Fibroblast of skin of left biceps (primary cell): Measurements from ENCODE around the gene CARD11.

Experiments used
- DNase-seq, 2 experiments: peaks; one replicate each; pipeline ENCODE4 v3.0.0-alpha.2; 2013; ENCODE audit warnings: low read depth in 2 of 2

Gene CARD11

GRCh38 chr7:2982401-2982800 lies 61.3 kb downstream of the CARD11 start:
- no peak for DNase-seq

GRCh38 chr7:2981103-2981480 lies 62.6 kb downstream of the CARD11 start:
- DNase-seq = no peak

- no peak for DNase-seq
Observed at GRCh38 chr7:2980401-2981102, 63.1 kb downstream of the CARD11 start.

- no peak for DNase-seq
Observed at GRCh38 chr7:2979951-2980350, 63.7 kb downstream of the CARD11 start.

- no peak for DNase-seq
Observed at GRCh38 chr7:2979201-2979631, 64.5 kb downstream of the CARD11 start.

DNA sequence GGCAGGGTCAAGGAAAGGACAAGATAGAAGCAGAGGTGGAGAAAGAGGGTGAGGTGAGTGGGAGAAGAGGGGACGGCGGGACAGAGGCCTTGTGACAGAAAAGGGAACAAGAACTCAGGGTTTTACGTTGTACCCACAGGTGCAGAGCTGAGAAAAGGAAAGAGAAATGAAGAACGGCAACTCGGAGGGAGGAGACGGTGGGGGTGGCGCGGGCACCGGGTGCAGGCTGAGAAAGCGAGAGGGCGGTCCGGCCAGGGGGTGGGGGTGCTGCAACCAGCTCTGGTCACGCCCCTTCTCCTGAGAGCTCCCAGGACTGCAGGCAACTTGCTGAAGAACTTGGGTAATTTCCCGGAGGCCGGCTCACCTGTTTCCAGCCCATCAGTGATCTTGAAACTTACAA lies 65.3 kb downstream of the CARD11 start:
- no peak for DNase-seq

- no peak for DNase-seq
Observed at GRCh38 chr7:2975821-2976371, 67.8 kb downstream of the CARD11 start.

DNA sequence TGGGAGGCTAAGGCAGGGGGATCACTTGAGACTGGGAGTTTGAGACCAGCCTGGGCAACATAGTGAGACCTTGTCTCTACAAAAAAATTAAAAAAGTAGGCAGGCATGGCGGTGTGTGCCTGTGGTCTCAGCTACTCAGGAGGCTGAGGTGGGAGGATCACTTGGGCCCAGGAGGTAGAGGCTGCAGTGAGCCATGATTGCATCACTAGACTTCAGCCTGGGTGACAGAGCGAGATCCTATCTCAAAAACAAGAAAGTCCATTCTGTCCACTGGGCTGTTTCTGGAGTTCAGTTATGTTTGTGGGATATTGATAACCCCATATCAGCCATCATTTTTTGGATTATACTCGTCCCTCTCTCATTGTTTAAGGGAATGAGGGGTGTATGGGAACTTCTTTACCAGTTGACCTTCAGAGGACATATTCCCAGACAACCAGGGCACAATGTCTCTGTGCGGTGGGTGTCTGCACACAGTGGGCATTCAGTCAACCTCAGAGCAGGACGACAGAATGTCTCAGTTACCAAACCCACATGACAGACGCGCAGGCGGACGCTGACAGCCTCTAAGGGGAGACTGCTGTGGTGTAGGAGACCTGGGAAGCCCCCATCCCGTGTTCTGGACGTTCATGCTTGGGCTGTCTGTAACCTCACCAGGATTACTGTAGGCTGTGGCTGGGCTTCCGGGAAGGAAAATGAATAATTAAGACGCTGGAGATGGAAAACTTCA lies 69.4 kb downstream of the CARD11 start:
- DNase-seq = no peak

- no peak for DNase-seq
Observed at GRCh38 chr7:2972835-2973161, 70.9 kb downstream of the CARD11 start.

DNA sequence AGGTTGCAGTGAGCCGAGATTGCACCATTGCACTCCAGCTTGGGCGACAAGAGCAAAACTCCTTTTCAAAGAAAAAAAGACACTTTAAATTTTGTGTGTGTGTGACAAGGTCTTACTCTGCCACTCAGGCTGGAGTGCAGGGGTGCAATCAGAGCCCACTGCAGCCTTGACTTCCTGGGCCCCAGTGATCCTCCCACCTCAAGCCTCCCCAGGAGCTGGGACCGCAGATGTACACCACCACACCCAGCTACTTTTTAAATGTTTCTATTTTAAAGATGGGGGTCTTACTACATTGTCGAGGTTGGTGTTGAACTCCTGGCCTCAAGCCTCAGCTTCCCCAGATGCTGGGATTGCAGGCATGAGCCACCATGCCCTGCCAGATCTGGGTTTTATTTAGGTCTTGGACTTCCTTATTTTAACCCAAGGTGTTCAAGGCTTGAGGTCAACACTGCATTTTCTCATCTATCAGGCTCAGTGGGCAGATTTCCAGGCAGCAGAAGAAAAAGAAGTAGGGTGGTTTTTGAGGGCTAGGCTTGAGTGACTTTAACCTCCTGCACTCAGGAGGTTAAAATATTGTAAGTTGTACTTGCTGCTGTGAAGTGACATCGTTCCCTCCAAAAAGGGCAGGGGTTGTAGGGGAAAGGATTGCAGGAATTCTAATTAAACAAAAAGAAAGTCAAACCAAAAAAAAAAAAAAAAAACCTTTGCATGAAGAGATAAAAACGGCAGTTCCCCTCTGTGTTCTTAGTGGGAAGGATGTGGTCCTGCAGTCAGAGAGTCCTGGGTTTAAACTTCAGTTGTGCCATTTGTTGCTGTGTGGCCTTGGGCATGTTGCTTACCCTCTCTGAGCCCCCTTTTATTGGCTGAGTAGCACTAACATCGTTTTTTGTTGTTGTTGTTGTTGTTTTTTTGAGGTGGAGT lies 71.5 kb downstream of the CARD11 start:
- no peak for DNase-seq

- no peak for DNase-seq
Observed at GRCh38 chr7:2970861-2971260, 72.8 kb downstream of the CARD11 start.

- DNase-seq = no peak
Observed at GRCh38 chr7:2970307-2970664, 73.4 kb downstream of the CARD11 start.

GRCh38 chr7:2969398-2970306 lies 74.0 kb downstream of the CARD11 start:
- DNase-seq = no peak

DNA sequence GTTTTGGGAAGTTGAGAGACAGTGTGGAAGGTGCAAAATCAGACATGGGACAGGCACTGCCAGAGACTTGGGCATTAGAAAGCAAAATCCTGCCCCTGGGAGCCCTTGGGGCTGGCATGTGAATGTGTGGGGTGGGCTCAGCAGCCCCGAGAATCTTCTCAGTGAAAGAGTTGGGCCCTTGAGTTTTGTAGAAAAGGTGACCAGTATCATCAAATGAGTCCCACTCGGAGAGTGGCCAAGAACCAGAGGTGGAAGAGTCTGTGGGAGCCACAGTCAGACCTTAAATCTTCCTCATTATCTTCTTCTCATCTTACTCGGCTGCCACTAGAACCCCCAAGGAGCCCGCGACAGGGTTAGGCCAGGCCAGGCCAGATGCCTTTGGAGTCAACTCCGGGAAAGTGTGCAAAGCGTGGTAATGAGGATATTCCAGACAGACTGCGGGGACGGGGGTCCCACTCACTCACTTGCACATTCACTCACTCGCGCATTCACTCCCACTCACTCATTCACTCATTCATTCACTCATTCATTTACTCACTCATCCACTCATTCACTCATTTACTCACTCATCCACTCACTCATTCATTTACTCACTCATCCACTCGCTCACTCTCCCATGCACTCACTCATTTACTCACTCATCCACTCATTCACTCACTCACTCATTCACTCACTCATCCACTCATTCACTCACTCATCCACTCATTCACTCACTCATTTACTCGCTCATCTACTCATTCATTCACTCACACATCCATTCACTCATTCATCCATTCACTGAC lies 74.9 kb downstream of the CARD11 start:
- DNase-seq = no peak

DNA sequence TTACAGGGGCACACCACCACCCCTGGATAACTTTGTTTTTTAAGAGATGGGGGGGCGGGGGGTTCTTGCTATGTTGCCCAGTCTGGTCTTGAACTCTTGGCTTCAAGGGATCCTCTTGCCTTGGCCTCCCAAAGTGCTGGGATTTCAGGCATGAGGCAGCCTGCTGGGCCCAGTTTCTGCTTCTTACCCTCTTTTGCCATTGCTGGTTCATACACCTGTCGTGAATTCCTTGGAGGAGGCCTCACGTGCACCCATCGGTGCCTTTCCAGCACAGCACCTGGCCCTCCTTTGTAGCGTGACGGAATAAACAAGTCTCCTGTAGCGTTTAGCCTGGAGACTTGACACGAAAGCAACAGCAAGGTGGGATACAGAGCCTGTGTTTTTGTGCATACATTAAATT lies 75.5 kb downstream of the CARD11 start:
- DNase-seq = no peak

DNA sequence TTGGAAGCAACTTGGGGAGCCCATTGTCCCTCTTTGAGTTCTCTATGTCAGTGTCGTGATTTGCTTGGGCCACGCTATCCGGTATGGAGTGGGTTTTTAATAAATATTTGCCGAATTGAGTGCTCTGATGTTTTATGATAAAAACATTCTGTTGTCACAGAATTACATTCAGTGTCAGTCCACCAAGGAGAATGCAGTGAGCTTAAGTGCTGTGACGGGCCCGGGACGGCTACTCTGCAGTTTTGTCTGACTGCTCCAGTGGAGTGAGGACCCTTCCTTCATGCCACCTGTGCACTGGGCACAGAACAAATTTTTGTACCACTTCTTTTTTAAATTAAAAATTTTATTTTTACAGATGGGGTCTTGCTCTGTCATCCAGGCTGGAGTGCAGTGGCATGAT lies 76.0 kb downstream of the CARD11 start:
- DNase-seq = no peak

DNA sequence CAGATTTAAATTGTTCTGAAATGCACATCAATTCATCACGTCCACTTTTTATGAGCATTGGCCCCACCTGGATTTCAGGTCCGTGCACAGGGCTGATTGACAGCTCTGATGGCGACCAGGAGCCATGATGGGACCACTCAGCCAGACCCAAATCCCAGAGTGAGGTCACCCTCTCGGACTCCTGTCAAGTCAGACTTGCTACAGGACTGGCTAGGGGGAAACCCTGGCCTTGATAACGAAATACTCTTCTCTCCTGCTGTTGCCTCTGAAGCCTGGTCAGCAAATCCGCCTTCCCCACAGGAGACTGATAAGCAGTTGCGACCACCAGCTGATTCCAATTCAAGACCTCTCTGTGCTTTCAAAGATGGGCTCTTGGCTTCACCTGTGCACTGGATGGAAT lies 76.4 kb downstream of the CARD11 start:
- DNase-seq = no peak

GRCh38 chr7:2966466-2967078 lies 77.1 kb downstream of the CARD11 start:
- no peak for DNase-seq

DNA sequence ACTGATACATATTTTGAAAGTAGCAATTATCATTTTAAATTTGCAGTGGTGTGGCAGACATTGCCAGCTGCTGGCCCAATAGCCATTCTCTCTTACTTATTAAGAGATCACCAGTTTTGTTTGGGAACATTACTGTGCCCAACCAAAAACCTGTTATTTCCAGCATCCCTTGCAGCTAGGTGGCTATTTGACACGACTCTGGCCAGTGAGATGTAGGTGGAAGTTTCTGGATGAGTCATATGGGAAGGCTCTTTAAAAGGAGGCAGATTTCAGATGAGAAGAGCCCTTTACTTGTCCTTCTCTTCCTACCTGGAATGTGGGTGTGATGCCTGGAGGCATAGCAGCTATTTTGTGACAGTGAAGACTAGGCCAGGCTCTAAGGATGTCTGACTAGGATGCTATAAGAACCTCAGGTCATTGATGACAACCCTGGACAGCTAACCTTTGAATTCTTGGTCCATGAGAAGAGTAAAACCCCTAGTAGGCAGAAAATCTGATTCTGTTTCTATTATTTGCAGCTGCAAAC lies 77.9 kb downstream of the CARD11 start:
- no peak for DNase-seq

GRCh38 chr7:2965301-2965700 lies 78.4 kb downstream of the CARD11 start:
- no peak for DNase-seq
